Gastrocnemius medialis (tissue), 4 donors: Measurements from ENCODE around the gene PACS1. TPM values are rescaled to one million over a fixed set of nuclear protein-coding genes. Genes with fewer than 3 reads are reported as not detected.

ENCODE experiments used
- ATAC-seq, 2 donors: fragments of 150-250 bp; one replicate each; pipeline ENCODE4 v1.9.1; 2016
- DNase-seq, 2 donors: peaks; one replicate each; pipeline ENCODE4 v3.0.0-alpha.2; 2019
- H3K27ac ChIP-seq, 4 donors: fragments of 200-600 bp; sonication (generic); 1 replicate in 1 of 4; 2 replicates in 3 of 4; pipeline ENCODE4 v1.5.1; 2016 to 2018; ENCODE audit warnings: mild to moderate bottlenecking in 2 of 4, moderate library complexity in 1 of 4
- H3K27me3 ChIP-seq, 3 donors: fragments of 200-600 bp; sonication (generic) in 2 of 3; 1 replicate in 1 of 3; 2 replicates in 2 of 3; pipeline versions ENCODE4 v1.5.1 to v1.6.0; 2016 to 2019; ENCODE audit warnings: mild to moderate bottlenecking in 1 of 3, moderate library complexity in 1 of 3
- H3K36me3 ChIP-seq, 2 donors: fragments of 200-600 bp; sonication (generic) in 1 of 2; one replicate each; pipeline ENCODE4 v1.5.1; 2017 to 2018
- H3K4me1 ChIP-seq, 2 donors: fragments of 200-600 bp; sonication (generic) in 1 of 2; one replicate each; pipeline ENCODE4 v1.5.1; 2016 to 2017; ENCODE audit warnings: mild to moderate bottlenecking in 2 of 2
- H3K4me3 ChIP-seq, 4 donors: fragments of 200-600 bp; sonication (generic) in 3 of 4; 1 replicate in 1 of 4; 2 replicates in 3 of 4; pipeline ENCODE4 v1.5.1; 2016 to 2019; ENCODE audit warnings: mild to moderate bottlenecking in 2 of 4
- H3K9me3 ChIP-seq, 3 donors: fragments of 200-600 bp; sonication (generic) in 2 of 3; 1 replicate in 1 of 3; 2 replicates in 2 of 3; pipeline ENCODE4 v1.5.1; 2016 to 2019
- CTCF ChIP-seq, 5 experiments: fragments of 450-650 bp in 3 of 5; fragments of 200-600 bp in 2 of 5; sonication (generic) in 2 of 5; IDR thresholded peaks in 4 of 5; conservative IDR thresholded peaks in 1 of 5; 1 replicate in 4 of 5; 2 replicates in 1 of 5; pipeline ENCODE4 v1.5.1; 2016 to 2019; ENCODE audit warnings: antibody characterized with exemption in 5 of 5, mild to moderate bottlenecking in 3 of 5, moderate library complexity in 3 of 5
- POLR2A ChIP-seq, 2 donors: fragments of 450-650 bp; IDR thresholded peaks; one replicate each; pipeline ENCODE4 v1.6.1; 2017; ENCODE audit warnings: antibody characterized with exemption in 2 of 2, mild to moderate bottlenecking in 2 of 2, moderate library complexity in 2 of 2
- in situ Hi-C, 4 donors: fragments of 200-750 bp; cut with MboI; loops; one replicate each; pipeline versions ENCODE4 v1.15.0 to v1.8.0; 2017; ENCODE audit warnings: low sequenced_read_pairs in 4 of 4
- intact Hi-C: fragments of 100-400 bp; cut with DNase I; formaldehyde crosslinking; loops from one replicate; pipeline ENCODE4 v1.15.1; 2023; ENCODE audit warnings: low total_unique reads
- total RNA-seq, 4 donors: library from RNA; depleted of rRNA; stranded (reverse); fragments of >200 nt; gene quantifications; one replicate each; pipeline versions ENCODE4 v1.1.0 to v1.2.3, GENCODE V29; 2016

Gene PACS1
- total RNA-seq, 4 donors from 2014 or later = 6.6 to 20.4 (median 16.9) TPM

GRCh38 chr11:66262696-66263095 lies 192.6 kb downstream of the PACS1 start:
- H3K27me3 ChIP-seq = no peaks in the 10 kb centered on the region
- DNase-seq (no peak), ATAC-seq (no peak)
- no peak for TF ChIP-seq CTCF (IDR thresholded peaks at IDR 0.05 in 4 of 5, conservative IDR thresholded peaks at IDR 0.05 in 1 of 5)
- no peak for TF ChIP-seq POLR2A (IDR thresholded peaks at IDR 0.05)
- peaks cover 0 to 38% of the 10 kb centered on the region in 2 donors for H3K36me3 ChIP-seq
- no peak overlapping the region for H3K4me3 ChIP-seq
- intact Hi-C loops (no loop called here), in situ Hi-C loops (no loop called here)
- no peaks in the 10 kb centered on the region for H3K9me3 ChIP-seq
- H3K4me1 ChIP-seq = peaks cover 8 to 18% of the 10 kb centered on the region in 2 donors
- no peak overlapping the region for H3K27ac ChIP-seq

DNA sequence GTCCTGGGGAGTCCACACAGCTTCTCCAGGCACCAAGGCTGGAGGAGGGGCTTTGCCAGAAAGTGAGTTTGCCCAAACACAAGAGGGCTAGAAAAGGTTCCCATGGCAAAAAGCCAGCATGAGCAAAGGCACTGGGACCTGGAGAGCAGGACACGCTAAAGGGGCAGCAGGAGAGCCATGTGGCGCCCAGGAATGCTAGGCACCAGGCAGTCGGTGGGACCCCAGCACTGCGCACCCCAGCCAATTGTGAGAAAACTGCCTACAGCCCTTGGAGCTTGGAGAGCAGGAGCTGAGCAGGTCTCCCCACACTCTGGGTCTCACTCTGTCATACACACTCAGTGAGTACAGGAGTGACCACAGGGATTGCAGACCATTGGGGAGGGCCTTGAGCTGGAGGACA lies 193.2 kb downstream of the PACS1 start:
- H3K36me3 ChIP-seq = peaks cover 0 to 38% of the 10 kb centered on the region in 2 donors
- intact Hi-C loops = no loop called here

GRCh38 chr11:66263785-66264184 lies 193.7 kb downstream of the PACS1 start:
- in situ Hi-C loops (no loop called here), intact Hi-C loops (no loop called here)
- H3K9me3 ChIP-seq = no peaks in the 10 kb centered on the region
- H3K27me3 ChIP-seq = no peaks in the 10 kb centered on the region
- no peak overlapping the region for H3K4me3 ChIP-seq
- ATAC-seq = no peak
- DNase-seq = no peak
- TF ChIP-seq POLR2A (IDR thresholded peaks at IDR 0.05) = no peak
- no peak for TF ChIP-seq CTCF (IDR thresholded peaks at IDR 0.05 in 4 of 5, conservative IDR thresholded peaks at IDR 0.05 in 1 of 5)
- peaks cover 0 to 38% of the 10 kb centered on the region in 2 donors for H3K36me3 ChIP-seq
- peaks cover 3 to 12% of the 10 kb centered on the region in 2 donors for H3K4me1 ChIP-seq
- no peak overlapping the region for H3K27ac ChIP-seq

More for the DNA sequence above, 193.2 kb downstream of the PACS1 start:
- in situ Hi-C loops = no loop called here
- Histone ChIP-seq H3K9me3 (no peaks in the 10 kb centered on the region), H3K4me1 (peaks cover 8 to 18% of the 10 kb centered on the region in 2 donors), H3K27ac (no peak overlapping the region), H3K27me3 (no peaks in the 10 kb centered on the region), H3K4me3 (no peak overlapping the region)
- no peak for TF ChIP-seq POLR2A (IDR thresholded peaks at IDR 0.05)
- no peak for TF ChIP-seq CTCF (IDR thresholded peaks at IDR 0.05 in 4 of 5, conservative IDR thresholded peaks at IDR 0.05 in 1 of 5)
- no peak for ATAC-seq
- no peak for DNase-seq

DNA sequence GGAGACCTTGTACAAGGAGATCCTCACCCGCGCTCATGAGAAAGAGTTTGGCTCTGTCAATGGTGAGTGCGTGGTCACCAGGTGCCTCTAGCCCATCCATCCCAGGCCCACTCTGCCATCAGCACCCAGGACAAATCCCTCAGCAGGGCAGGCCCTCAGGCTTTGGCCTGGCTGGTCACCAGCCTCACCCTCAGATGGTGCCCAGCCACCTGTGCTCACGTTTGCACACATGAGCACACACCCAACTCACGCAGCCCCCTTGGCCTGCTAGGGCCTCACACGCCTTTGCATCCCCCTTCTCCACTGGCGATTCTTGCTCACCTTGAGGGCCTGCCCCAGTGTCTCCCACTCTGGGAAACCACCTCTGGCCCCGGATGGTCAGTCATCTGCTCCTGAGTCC lies 194.3 kb downstream of the PACS1 start:
- in situ Hi-C loops = no loop called here
- TF ChIP-seq POLR2A (IDR thresholded peaks at IDR 0.05) = no peak
- TF ChIP-seq CTCF (IDR thresholded peaks at IDR 0.05 in 4 of 5, conservative IDR thresholded peaks at IDR 0.05 in 1 of 5) = no peak
- Histone ChIP-seq H3K9me3 (no peaks in the 10 kb centered on the region), H3K27me3 (no peaks in the 10 kb centered on the region), H3K4me3 (no peak overlapping the region), H3K4me1 (peaks cover 6 to 11% of the 10 kb centered on the region in 2 donors), H3K36me3 (peaks cover 0 to 34% of the 10 kb centered on the region in 2 donors), H3K27ac (no peak overlapping the region)
- ATAC-seq (no peak), DNase-seq (no peak)
- intact Hi-C loops = no loop called here

- no peak overlapping the region for H3K4me3 ChIP-seq
- DNase-seq (no peak), ATAC-seq (no peak)
- TF ChIP-seq CTCF (IDR thresholded peaks at IDR 0.05 in 4 of 5, conservative IDR thresholded peaks at IDR 0.05 in 1 of 5) (peak in 1 of 5 experiments; percentile 16), POLR2A (IDR thresholded peaks at IDR 0.05) (no peak)
- no peaks in the 10 kb centered on the region for H3K27me3 ChIP-seq
- intact Hi-C loops = loop anchor here (5.0 kb wide), 2 partner anchors 72 to 213 kb away; partner anchors contain the start of genes RIN1 and SF3B2
- peaks cover 0 to 29% of the 10 kb centered on the region in 2 donors for H3K36me3 ChIP-seq
- in situ Hi-C loops = no loop called here
- peaks cover 11 to 16% of the 10 kb centered on the region in 2 donors for H3K4me1 ChIP-seq
- H3K27ac ChIP-seq = no peak overlapping the region
- H3K9me3 ChIP-seq = no peaks in the 10 kb centered on the region
Measured at GRCh38 chr11:66264914-66265313, 194.8 kb downstream of the PACS1 start.
